Stimulated activated CD8-positive, alpha-beta memory T cell treated with anti-CD3 and anti-CD28 coated beads, Interleukin-7, amount 100 ng/mL, for 4 hours (primary cell): Measurements from ENCODE around the gene MOG.
A peak's percentile ranks its signal among the peaks of the same experiment; 100 is the strongest.

Source experiments
- DNase-seq, 2 donors: peaks; one replicate each; pipeline ENCODE4 v3.0.0-alpha.2; 2020; ENCODE audit warnings: low read depth in 2 of 2

The MOG gene

DNA sequence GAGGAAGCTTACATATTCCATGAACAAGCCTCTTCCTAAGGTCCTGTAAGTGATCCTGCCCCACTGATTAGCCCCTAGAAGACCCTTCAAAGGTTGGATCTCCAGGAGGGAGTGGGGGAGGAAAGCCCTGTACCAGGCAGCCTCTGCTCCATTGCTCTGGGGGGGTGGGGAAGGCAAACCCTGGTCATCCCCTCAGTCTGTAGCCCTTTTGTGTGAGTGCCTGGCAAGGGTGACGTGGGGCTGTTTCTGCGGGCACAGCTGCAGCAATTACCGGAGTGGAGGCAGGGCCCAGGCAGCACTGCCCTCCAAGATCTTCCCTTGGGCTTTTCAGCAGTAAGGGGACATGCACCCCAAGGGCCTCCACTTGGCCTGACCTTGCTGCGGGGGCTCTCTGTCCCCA, at the start of gene MOG:
Gene MOG, plus strand, starts transcription at position 295 of the 400 bp plus-strand sequence. CDS start 118 bp downstream, outside the sequence.
- no peak for DNase-seq

GRCh38 chr6:29608131-29608530, 48.8 kb upstream of the MOG start:
- DNase-seq, result no peak

DNA sequence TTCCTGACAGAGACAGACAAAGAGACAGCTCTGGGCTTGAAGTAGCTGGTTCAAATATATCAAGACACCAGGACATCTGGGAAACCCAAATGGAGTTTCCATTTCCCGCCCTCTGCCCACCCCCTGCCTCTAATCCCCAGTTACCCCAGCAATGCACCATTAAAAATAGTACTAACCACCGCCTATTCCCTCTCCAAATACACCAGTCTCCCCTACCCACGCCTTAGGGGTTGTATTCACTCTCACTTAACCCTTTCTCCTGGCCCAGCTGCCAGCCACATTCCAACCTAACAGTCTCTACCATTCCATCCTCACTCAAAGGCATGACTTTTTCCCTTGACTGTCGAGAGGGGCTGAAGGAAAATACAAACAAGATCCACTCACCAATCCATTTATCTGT, 46.4 kb upstream of the MOG start:
- no peak for DNase-seq

DNA sequence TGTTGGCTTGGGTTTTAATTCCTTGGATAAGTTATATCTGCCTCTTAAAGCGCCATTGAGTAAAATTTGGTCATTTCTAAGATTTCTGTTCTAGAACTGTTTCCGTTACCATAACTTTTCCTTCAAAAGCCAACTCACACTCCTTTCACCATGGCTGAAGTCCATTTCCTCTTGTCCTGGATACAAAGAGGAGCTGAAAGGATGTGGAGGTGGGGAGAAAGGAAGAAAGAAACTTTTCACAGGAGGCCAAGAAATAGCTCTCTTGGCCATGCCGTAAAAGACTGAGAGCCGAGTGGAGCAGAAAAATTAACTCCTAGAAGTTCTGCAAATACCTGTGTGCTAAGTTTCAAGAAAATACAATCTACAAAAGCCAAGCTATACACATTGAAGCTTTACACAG, 45.5 kb upstream of the MOG start:
- DNase-seq, result no peak

GRCh38 chr6:29617782-29618554, 38.9 kb upstream of the MOG start:
- no peak for DNase-seq

DNA sequence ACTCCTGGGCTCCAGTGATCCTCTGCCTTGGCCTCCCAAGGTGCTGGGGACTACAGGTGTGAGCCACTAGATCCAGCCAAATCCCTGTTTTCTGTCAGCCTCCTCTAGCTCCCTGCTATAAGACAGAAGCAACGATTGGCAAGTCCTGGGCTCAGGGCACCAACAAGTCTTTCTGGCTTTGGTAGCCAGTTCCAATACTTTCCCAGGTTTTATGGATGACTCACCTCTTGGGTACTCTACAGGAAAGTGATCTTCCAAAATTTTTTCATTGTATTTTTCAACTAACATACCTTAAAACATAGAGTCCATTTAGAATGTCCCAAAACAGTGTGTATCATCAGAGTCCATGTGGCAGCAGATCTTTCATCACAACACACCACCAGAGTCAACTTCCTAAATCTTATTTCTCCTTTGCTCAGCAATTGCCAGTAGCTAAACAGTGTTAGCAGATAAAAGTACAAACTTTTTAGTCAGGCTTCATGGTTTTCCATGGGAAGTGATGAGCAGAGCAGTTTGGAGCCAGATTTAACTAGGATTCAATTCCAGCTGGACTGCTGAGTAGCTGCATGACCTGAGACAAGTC, 37.2 kb upstream of the MOG start:
- DNase-seq, result no peak

DNA sequence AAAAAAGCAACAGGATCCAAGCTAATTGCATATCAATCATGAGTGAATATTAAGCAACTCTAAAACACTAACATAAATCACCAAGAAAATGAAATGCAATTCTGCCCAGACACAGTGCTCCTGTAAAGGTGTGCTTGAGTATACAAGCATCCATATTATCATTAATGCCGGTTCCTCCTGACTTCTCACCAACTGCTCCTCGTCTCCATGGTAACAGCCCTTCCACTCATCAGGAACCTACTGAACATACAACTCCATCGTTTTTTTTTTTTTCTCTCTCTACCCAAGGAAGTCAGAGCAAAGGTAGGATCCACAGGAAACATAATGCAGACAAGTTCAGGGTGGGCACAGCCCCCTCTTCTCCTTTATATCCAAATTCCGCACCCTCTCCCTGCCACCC, 36.3 kb upstream of the MOG start:
- no peak for DNase-seq

GRCh38 chr6:29624520-29624961, 32.4 kb upstream of the MOG start:
- no peak for DNase-seq

GRCh38 chr6:29625337-29625930, 31.5 kb upstream of the MOG start:
- no peak for DNase-seq

DNA sequence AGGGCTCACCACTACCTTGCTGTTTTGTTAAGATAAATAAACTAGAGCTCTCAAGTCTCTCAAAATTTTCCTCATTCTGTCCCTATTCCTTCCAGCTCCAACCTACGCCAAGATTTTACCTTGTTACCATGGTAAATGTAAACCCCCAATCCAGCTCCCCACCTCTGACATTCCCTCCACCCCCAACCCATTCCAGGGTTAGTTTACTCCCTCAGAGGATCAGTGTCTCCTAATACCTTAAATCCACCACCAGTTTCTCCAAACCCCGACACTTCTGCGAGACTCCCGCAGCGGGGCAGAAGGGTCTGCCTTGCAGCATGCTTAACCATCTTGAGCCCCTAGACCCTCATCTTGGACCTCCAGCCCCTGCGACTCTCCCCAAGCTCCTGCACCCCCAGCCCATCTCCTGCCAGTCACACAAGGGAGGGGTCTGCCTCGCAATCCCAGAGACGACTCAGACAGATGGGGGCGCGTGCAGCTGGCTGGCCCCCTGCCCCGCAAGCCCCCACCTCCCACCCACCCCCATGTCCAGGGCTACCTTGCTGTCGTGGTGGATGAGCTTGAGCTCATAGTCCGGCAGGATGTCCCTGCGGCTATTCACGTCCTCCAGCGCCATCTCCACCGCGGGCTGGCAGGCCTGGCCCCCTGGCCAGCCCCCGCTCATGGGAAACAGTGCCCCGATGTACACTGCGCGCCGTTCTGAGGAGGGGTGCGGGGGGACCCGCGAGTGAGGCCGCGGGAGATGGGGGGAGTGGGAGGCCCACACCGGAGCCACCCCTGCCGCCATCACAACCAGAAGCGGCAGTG, 29.7 kb upstream of the MOG start:
- no peak for DNase-seq

DNA sequence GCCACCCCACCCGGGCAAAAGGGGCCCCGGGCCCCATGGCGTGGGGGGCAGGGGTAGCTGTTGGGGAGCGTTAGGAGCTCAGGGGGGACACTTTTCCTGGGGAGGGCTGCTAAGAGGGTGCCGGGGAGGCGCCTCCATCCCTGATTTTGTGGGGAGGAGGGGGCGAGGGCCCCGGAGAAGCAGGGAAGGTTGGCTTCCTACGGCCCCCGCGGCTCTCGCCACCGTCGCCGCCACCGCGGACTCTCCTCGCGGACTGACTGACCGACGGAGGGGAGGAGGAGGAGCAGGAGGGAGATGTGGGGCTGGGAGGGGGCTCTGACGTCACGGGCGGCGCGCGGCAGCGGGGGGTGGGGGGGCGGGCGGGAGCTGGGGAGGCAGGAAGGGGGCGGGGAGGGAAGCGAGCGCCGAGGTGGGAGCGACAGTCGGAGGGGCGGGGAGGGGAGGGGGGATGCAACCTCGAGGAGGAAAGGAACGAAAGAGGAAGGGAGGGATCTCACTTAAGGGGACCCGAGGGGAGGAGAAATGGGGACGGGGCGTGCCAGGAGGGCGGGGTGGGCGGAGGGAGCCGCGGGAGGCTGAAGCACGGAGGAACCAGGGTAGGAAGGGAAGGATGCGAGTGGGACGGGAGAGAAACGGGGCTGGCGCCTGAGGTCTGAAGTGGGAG, 29.0 kb upstream of the MOG start:
- peak; percentile 24 to 59 for DNase-seq

- peak; percentile 12 to 42 for DNase-seq
Measured at GRCh38 chr6:29628419-29629281, 28.2 kb upstream of the MOG start.

GRCh38 chr6:29629571-29629970, 27.3 kb upstream of the MOG start:
- no peak for DNase-seq

- DNase-seq, result no peak
Measured at GRCh38 chr6:29630315-29630714, 26.6 kb upstream of the MOG start.

- DNase-seq, result no peak
Measured at GRCh38 chr6:29631209-29631810, 25.6 kb upstream of the MOG start.

GRCh38 chr6:29631860-29632731, 24.8 kb upstream of the MOG start:
- peak; percentile 30 to 65 for DNase-seq

GRCh38 chr6:29632789-29633533, 23.9 kb upstream of the MOG start, which contains the start of gene GABBR1:
GABBR1 (minus strand) TSS chr6:29633183; CDS start chr6:29632385, 798 bp downstream.
- DNase-seq, result peak; percentile 24 to 66

DNA sequence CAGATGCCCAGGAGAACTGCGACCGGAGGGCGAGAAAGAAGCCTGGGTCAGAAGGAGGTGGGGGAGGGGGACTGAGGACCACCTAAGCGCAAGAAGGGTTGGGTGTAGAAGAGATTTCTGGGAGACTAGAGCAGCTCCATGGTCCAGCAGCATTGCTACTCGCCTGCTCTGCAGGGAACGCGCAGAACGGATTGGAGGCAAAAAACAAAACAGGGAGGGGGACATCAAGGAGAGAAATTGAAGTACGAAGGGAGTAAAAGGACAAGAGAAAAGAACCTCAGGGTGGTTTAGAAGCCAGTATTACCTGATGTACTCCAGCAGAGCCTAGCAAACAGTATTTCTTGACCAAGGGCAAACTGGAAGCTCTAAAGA, 23.4 kb upstream of the MOG start:
- no peak for DNase-seq

DNA sequence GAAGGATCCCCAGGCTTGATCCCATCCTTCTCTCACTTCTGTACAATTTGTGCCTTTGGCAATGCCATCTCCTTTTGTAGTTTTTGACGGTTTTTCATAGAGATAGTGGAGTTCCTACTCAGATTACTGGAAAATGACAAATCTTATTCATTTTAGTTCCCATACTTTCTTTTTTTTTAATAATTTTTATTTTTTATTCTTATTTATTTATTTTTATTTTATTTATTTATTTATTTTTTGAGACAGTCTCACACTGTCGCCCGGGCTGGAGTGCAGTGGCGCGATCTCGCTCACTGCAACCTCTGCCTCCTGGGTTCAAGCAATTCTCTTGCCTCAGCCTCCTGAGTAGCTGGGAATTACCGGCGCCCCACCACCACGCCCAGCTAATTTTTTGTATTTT, 19.6 kb upstream of the MOG start:
- DNase-seq, result no peak
